ENCODE data around the gene MACROH2A1. TPM values are rescaled to one million over a fixed set of nuclear protein-coding genes. Genes with fewer than 3 reads are reported as not detected.

MACROH2A1 gene
- total and polyA plus RNA-seq, 10 of the 15 experiments (the other 5 are each of a cell fraction or from before 2014, with no cell fraction given) = 45.7 to 230 (median 196) TPM

DNA sequence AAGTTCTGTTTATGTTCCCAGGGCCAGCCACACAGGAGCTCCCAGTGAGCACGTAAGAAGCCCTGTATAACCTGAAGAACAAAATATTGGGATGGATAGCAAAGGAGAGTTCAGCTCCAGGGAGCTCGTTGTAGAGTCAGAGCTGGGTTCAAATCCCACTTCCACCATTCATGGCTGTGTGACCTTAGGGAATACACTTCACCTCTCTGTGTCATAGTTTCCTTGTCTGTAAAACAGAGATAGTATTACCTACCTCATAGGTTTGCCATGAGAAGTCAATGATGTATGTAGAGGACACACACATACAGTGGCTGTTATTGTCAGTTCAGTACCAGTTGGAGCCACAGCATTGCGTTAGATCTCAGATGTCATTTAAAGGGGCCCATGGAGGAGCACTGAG lies 67.4 kb downstream of the MACROH2A1 start:
- H3K27me3 ChIP-seq (replicated peaks in 1 of 2; ENCODE audit: control insufficient read depth in 2 of 2, insufficient read depth in 2 of 2, low read length in 1 of 2) = no peaks in the 10 kb centered on the region
- H3K27ac ChIP-seq (ENCODE audit: control insufficient read depth, insufficient read depth) = no peak overlapping the region
- in situ Hi-C loops (cut with MboI) = no loop called here
- no peak for DNase-seq (ENCODE audit: low read depth, low spot score)
- SMC1A ChIA-PET (ENCODE audit: uncharacterized antibody, unreplicated experiment) = interaction anchor here (1.1 kb wide), 1 partner anchor 94 kb away, joined by 3 read pairs; no protein-coding TSS in a partner anchor
- no peaks in the 10 kb centered on the region for H4K20me1 ChIP-seq (ENCODE audit: control insufficient read depth, insufficient read depth)
- no peak for ATAC-seq
- H3K4me3 ChIP-seq = no peak overlapping the region
- no peak overlapping the region for H3K4me2 ChIP-seq (ENCODE audit: control insufficient read depth, insufficient read depth)
- TF ChIP-seq BACH1 (IDR thresholded peaks at IDR 0.05; ENCODE audit: borderline replicate concordance) (no peak), SMARCA5 (IDR thresholded peaks at IDR 0.05) (no peak), MTA2 (IDR thresholded peaks at IDR 0.05; ENCODE audit: low read depth) (no peak), MYB (IDR thresholded peaks at IDR 0.05; ENCODE audit: borderline replicate concordance, low read depth, low read length) (no peak), MEF2A (IDR thresholded peaks at IDR 0.05; ENCODE audit: insufficient read depth, low read depth, low read length) (no peak), ATF7 (IDR thresholded peaks at IDR 0.05; ENCODE audit: low read depth) (no peak), NBN (IDR thresholded peaks at IDR 0.05) (no peak), TBL1XR1 (IDR thresholded peaks at IDR 0.05; ENCODE audit: low read depth, low read length) (no peak), BMI1 (IDR thresholded peaks at IDR 0.05; ENCODE audit: borderline replicate concordance) (no peak), ASH2L (IDR thresholded peaks at IDR 0.05; ENCODE audit: borderline replicate concordance, low read depth) (no peak)
- no peak overlapping the region for H2AFZ ChIP-seq (ENCODE audit: control insufficient read depth, low read depth, low read length)
- POLR2A ChIA-PET = no interaction called here
- intact Hi-C loops (cut with micrococcal nuclease; ENCODE audit: unreplicated experiment) = no loop called here
- CTCF ChIA-PET = interaction anchor here (0.7 to 1.5 kb wide), 2 partner anchors 127 to 239 kb away, joined by 3 read pairs; no protein-coding TSS in a partner anchor
- whole genome bisulfite sequencing (ENCODE audit: insufficient coverage, insufficient replicate concordance, low lambda C conversion rate, missing lambda C conversion rate) = 79% methylated on average over 3 of the region's 3 CpGs
- RAD21 ChIA-PET (ENCODE audit: unreplicated experiment) = no interaction called here
- no TSS peak for BruUV-seq (replicated peaks)
- H3K36me3 ChIP-seq (ENCODE audit: control insufficient read depth in 2 of 2, insufficient read depth in 2 of 2, low read length in 1 of 2) = peaks cover 5 to 15% of the 10 kb centered on the region in 2 experiments
- no peak overlapping the region for H3K9ac ChIP-seq (ENCODE audit: control insufficient read depth, insufficient read depth, low read length)
- FAIRE-seq = no peak
- no peaks in the 10 kb centered on the region for H3K4me1 ChIP-seq (ENCODE audit: control insufficient read depth, insufficient read depth, low read length)
- H3K9me3 ChIP-seq (replicated peaks; ENCODE audit: control insufficient read depth, insufficient read depth, low read length) = no peaks in the 10 kb centered on the region
- no peaks in the 10 kb centered on the region for H3K79me2 ChIP-seq (ENCODE audit: control insufficient read depth, insufficient read depth, low read length)

DNA sequence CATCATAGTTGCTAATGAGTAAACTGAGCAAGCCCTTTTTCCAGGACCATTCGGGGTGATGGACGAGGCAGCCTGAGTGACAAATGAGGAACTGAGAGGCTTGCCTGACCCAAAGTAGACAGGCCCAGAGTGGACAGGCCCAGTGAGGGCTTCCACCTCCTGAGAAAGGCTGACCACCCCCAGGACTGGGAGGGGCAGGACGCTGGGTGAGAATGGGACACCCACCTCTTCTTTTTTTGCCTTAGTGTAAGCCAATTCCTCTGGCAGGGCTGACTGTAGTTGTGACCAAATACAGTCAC lies 68.3 kb downstream of the MACROH2A1 start:
- H3K4me3 ChIP-seq = no peak overlapping the region
- ChIA-PET CTCF (no interaction called here), RAD21 (ENCODE audit: unreplicated experiment) (no interaction called here), SMC1A (ENCODE audit: uncharacterized antibody, unreplicated experiment) (no interaction called here), POLR2A (no interaction called here)
- WGBS (ENCODE audit: insufficient coverage, insufficient replicate concordance, low lambda C conversion rate, missing lambda C conversion rate) = 81% methylated on average over 3 of the region's 3 CpGs
- H3K4me2 ChIP-seq (ENCODE audit: control insufficient read depth, insufficient read depth) = no peak overlapping the region
- intact Hi-C loops (cut with micrococcal nuclease; ENCODE audit: unreplicated experiment) = no loop called here
- no TSS peak for BruUV-seq (replicated peaks)
- H3K9ac ChIP-seq (ENCODE audit: control insufficient read depth, insufficient read depth, low read length) = no peak overlapping the region
- H4K20me1 ChIP-seq (ENCODE audit: control insufficient read depth, insufficient read depth) = no peaks in the 10 kb centered on the region
- H3K36me3 ChIP-seq (ENCODE audit: control insufficient read depth in 2 of 2, insufficient read depth in 2 of 2, low read length in 1 of 2) = peaks cover 5 to 11% of the 10 kb centered on the region in 2 experiments
- TF ChIP-seq SIX5 (IDR thresholded peaks at IDR 0.05; ENCODE audit: low read depth, low read length, severe bottlenecking) (no peak), POLR2A (IDR thresholded peaks at IDR 0.05; ENCODE audit: low read depth, low read length) (peak; percentile 6; the same call in 1 of the 2 replicates)
- H2AFZ ChIP-seq (ENCODE audit: control insufficient read depth, low read depth, low read length) = no peak overlapping the region
- H3K4me1 ChIP-seq (ENCODE audit: control insufficient read depth, insufficient read depth, low read length) = no peaks in the 10 kb centered on the region
- H3K9me3 ChIP-seq (replicated peaks; ENCODE audit: control insufficient read depth, insufficient read depth, low read length) = no peaks in the 10 kb centered on the region
- no peak overlapping the region for H3K27ac ChIP-seq (ENCODE audit: control insufficient read depth, insufficient read depth)
- no peaks in the 10 kb centered on the region for H3K79me2 ChIP-seq (ENCODE audit: control insufficient read depth, insufficient read depth, low read length)
- in situ Hi-C loops (cut with MboI) = no loop called here
- FAIRE-seq = no peak
- DNase-seq (ENCODE audit: low read depth, low spot score) = no peak
- H3K27me3 ChIP-seq (replicated peaks in 1 of 2; ENCODE audit: control insufficient read depth in 2 of 2, insufficient read depth in 2 of 2, low read length in 1 of 2) = no peaks in the 10 kb centered on the region
- no peak for ATAC-seq
